Measurements from ENCODE around the gene GIGYF2.

GRCh38 chr2:232877940-232878511, 180.9 kb downstream of the GIGYF2 start:
- TF ChIP-seq CTCF (IDR thresholded peaks at IDR 0.05): no peak
- TF ChIP-seq POLR2A (IDR thresholded peaks at IDR 0.05): no peak
- no peak for TF ChIP-seq EP300 (IDR thresholded peaks at IDR 0.05)

Measured in gastroesophageal sphincter (tissue), 3 donors.